NK-92 (cell line): ENCODE results near the gene FIGN.

Source experiments
- DNase-seq: peaks from one replicate; lab custom pipeline; 2025; ENCODE audit not compliant: unreplicated experiment; lab: John Stamatoyannopoulos, UW

FIGN gene

GRCh38 chr2:163735685-163736432 is at the start of gene FIGN:
FIGN (minus strand) TSS chr2:163736008; CDS start chr2:163734927, 1,081 bp downstream.
- no peak for DNase-seq

DNA sequence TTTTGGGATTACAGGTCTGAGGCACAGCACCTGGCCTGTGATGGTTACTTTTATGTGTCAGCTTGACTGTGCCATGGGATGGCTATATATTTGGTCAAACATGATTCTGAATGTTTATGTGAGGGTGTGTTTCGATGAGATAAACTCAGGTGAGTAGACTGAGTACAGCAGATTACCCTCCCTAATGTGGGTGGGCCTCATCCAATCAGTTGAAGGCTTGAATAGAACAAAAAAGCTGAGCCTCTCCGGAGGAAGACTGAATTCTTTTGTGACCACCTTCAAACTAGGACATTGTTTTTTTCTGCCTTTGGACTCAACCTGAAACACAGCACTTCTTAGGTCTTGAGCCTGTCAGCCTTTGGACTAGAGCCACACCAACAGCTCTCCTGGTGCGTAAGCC is 49.4 kb upstream of the FIGN start:
- DNase-seq = no peak

- no peak for DNase-seq
Measured at GRCh38 chr2:163779970-163780597, 44.3 kb upstream of the FIGN start.

DNA sequence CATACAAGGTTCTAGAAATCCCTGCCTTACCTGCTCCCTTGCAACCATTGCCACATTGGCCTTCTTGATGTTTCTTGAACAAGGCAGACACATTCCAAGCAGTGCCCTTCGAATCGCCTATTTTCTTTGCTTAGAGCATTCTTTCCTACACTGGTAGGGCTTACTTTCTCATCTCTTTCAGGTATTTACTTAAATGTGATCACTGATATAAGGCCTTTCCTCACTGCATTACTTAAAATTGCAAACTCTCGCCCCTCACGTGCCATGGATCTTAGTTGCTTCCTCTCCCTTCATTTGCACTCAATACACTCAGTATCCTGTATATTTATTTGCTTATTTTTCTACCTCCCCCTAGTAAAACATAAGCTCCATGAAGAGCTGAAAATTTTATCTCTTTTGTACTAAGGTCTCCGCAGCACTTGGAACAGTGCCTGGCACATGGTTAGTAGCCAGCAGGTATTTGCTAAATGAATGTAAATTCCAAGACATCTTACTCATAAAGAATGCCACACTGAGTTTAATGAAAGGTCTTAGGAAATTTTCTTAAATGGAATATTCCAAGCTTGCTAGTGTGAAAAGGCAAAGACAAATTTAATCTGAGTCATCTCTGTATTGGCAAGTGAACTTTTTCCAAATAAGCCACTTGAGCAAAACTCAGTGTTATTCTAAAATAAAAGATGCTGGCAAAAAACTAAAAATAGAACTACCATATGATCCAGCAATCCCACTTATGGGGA is 42.4 kb upstream of the FIGN start:
- no peak for DNase-seq

DNA sequence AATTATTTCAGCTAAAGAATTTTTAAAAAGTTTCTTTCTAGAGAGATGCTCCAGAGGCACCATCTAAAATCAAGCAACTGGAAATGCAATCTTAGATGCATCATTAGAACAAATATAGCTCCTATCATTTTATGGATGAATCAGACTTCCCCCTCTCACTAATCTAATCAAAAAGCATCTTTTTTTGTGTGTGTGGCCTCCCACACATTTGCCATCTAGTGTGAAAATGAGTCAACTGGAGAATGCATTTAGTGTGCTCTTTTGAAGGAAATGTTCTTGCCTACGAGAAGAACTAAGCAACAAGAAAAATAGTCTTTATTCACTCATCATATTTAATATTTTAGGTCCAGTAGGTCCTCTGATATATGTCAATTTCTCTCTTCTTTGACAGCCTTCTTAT is 39.5 kb upstream of the FIGN start:
- no peak for DNase-seq

GRCh38 chr2:163774862-163775261 is 39.1 kb upstream of the FIGN start:
- DNase-seq = no peak

- no peak for DNase-seq
Measured at GRCh38 chr2:163773276-163773675, 37.5 kb upstream of the FIGN start.

DNA sequence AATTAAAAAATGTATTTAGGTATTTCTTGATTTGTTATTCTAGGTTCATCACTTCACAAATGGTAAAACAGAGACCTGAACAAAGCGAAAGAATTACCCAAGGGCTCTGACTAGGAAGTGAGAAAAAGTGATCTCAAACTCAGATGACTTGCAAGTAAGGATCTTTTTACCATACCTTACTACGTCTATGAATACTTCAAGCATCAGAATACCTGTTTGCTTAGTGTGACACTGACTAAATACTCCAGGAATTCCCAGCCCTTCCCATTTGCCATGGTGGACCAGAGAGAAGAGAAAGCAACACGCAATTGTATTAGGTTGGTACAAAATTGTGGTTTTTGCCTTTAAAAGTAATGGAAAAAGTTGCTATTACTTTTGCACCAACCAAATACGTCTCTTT is 35.8 kb upstream of the FIGN start:
- DNase-seq = no peak

DNA sequence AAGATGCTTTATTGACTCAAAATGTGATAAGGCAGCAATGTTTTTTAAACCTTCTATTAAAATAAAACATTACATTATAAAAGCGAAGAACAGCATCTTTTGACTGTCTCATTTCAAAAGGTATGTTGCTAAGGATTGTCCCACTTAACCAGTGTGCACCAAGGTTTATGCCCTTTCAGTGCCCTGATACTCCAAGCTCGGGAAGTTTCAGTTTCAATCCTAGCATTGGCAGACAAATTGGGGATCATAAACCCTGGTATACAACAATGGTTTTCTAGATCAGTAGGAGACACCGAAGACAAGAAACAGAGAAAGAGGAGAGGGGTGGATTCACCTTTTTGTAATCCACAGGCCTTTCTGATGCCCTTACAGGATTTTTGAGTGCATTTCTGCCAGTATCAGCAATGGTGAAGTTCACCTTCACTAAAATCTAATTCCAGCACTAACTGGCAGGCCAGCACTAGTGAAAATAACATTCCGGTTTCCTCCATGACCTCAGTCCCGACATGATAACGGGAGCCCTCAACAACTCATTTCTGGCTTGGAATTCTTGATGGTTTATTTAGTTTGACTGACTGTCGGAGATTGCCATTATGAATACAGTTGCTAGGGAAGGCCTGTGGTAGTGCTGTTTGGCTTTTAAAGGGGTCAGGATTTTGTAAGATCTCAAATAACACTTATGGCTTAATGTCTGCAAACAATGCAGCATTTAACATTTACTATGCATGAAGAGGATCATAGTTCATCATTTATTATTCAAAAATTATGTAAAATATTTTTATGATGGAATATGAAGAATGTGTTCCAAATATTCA is 33.3 kb upstream of the FIGN start:
- DNase-seq = no peak

GRCh38 chr2:163767097-163767496 is 31.3 kb upstream of the FIGN start:
- no peak for DNase-seq

DNA sequence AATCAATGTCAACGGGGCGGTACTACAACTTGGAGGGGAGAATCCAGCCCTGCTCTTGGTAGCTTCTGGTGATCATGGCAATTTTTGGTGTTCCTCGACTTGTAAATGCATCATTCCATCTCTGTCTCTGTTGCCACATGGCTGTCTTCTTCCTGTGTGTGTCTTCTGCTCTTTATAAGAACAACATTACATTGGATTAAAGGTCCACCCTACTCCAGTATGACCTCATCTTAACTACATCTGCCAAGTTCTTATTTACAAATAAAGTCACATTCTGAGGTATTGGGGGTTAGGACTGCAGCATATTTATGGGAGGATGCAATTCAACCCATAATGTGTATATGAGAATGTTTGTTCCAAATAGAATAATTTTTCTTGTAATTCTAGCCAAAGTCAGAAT is 28.8 kb upstream of the FIGN start:
- DNase-seq = no peak

GRCh38 chr2:163759013-163759412 is 23.2 kb upstream of the FIGN start:
- no peak for DNase-seq

- no peak for DNase-seq
Measured at GRCh38 chr2:163757814-163758213, 22.0 kb upstream of the FIGN start.

DNA sequence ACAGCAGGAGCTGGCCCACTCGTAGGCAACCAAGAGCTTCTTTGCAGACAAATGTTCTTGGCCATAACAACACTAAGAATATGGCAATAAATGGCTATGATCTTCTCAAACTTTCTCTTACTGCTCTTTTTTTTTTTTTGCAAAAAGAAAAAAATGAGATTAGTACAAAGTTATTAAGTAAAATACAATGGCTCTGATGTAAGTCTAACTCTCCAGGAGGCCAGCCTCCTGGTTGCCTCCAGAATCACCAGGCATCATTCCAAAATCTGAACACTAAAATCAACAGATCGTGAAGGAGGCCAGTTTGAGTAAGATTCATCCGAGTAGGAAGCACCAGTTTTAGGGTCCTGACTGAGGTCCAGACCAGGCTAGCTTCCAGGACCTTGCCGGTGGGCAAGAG is 20.8 kb upstream of the FIGN start:
- no peak for DNase-seq

GRCh38 chr2:163755366-163755765 is 19.6 kb upstream of the FIGN start:
- no peak for DNase-seq

- no peak for DNase-seq
Measured at GRCh38 chr2:163753726-163754125, 17.9 kb upstream of the FIGN start.

GRCh38 chr2:163752267-163752666 is 16.5 kb upstream of the FIGN start:
- no peak for DNase-seq

GRCh38 chr2:163751696-163752095 is 15.9 kb upstream of the FIGN start:
- DNase-seq = no peak

DNA sequence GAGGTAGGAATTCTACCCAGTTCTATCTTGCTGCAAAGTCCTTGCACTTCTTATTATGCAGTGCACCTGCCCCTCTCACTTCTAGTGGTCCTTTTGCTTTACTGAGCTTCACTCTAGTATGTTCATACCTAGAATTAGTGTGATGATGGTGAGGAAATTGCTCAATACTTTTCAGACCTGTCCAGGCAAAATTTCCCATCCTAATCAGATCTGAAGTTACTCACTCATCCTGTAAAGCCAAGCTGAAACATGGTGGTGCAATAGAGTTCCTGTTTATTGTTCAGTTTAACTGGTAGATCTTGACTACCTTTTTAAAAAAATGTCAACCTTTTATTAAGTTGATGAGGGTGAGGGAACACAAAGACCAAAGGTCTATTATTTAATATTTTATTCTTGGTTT is 12.6 kb upstream of the FIGN start:
- no peak for DNase-seq

DNA sequence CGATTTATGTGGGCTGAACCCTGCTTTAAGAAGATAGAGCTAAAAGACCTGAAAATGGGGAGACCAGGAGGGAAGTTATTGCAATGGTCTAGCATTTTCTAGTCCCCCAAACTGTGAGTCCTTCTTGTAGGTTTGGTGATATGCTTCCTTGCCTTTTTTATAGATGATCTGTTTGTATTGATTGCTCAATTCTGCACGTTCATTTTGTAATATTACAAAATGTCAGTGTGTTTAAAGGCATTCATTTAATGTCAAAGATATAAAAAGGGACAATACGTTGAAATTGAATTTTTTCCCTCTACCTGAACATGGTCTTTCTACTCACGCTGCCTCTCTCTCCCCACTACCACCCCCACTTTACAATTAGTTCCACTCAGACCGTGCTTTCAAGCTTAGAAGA is 5.6 kb upstream of the FIGN start:
- no peak for DNase-seq

GRCh38 chr2:163737563-163737962 is 1.8 kb upstream of the FIGN start:
- no peak for DNase-seq

- no peak for DNase-seq
Measured at GRCh38 chr2:163737190-163737439, 1.3 kb upstream of the FIGN start.
